ENCODE results near the gene EMC8.
"Not testable (repeated sequence)": the region's sequence is repeated elsewhere in the genome, so short reads cannot be mapped to it uniquely, and the experiment has no call there.

EMC8 gene

DNA sequence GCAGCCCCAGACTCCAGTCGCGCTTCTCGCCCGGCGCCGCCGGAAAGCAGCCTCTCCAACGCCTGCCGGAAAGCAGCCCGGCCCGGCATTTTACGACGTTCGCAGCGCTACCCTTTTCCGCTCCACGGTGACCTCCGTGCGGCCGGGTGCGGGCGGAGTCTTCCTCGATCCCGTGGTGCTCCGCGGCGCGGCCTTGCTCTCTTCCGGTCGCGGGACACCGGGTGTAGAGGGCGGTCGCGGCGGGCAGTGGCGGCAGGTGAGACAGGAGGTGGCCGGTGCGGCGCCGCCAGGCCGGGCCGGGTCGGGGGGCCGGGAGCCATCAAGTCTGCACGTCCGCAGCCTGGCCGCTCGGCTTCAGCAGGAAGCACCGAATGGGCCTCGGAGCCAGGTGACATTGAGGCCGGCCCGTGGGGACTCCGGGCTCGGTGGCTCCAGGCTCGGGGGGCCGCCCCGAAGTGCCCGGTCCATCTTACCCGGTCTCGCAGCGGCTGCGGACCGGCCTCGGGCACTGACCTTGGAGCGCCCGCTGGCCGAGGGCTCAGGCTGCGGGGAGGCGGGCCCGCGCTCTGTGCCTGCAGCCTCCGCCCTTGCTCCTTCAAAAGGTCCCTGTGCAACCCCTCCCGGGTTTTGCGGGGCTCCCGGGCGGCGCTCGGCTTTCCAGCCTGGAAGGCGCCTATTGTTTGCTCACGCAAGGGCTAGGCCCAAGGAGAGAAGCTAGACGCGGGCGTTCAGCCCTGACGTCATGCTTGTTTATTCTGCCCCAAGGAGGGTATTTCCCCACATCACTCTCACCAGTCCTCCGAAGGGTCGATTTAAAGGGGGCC lies at the start of gene EMC8, which contains the start of gene COX4I1:
Gene EMC8, minus strand, starts transcription at position 48 of the 824 bp plus-strand sequence. CDS start 249 bp downstream, outside the sequence.
Gene COX4I1, plus strand, starts transcription at position 199 of the 824 bp plus-strand sequence. CDS start 1,511 bp downstream, outside the sequence.
- peak; percentile 64 for DNase-seq (ENCODE audit: low read depth, low spot score)

DNA sequence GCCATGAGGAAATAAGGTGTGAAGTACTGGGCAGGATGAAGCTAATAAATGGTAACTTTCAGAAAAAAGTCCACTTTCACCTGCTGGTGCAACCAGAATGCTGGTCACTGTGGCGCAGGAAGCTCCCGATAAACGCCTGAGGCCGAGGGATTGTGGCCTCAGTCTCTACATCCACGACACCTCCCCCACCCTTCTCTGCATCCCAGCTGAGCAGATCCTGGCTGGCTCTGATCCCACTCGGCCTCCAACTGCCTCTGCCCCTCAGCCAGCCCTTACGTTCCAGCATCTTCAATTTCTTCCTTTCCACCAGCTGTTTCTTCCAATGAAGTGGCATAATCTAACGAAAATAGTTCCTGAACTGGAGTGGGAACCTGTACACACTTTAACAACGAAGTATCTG lies 49.6 kb upstream of the EMC8 start:
- DNase-seq (ENCODE audit: low read depth, low spot score): no peak

DNA sequence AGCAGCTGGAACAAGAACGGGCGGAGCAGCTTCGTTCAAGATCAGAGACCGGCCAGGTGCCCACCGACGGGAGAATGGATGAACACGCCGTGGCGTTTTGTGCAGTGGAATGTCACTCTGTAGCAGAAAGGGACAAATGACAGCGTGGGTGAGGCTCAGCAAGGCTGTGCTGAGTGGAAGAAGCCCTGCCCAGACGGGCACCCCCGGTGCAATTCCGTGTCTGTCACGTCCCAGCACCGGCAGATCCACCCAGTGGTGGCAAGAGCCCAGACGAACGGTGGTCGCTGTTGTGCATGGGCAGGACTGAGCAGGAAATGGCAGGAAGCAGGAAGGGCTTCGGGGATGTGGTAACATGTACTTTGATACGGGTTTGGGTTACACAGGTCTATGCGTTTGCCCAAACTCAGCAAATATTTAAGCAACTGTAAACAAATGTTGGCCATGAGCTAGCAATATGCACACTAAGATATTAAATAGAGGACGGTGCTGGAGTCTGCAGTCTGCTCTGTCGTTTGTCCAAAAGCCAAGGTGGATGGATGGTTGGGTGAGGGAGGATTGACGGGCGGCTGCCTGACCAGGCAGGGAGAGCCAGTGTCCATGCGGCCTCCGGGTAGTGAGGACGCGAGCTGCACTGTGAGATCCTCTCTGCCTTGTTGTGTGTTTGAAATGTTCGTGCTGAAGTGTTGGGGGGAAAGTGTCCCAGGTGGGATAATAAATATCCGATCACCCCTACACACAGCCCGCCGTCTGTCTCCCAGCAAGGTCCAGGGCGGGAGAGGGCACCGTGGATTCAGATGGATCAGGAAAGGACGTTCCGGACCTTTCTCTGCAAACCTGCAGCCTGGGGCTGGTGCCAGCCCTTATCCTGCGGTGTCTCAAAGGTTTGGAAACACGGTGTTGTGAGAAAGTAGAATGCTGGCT lies 48.6 kb upstream of the EMC8 start:
- no peak for DNase-seq (ENCODE audit: low read depth, low spot score)

DNA sequence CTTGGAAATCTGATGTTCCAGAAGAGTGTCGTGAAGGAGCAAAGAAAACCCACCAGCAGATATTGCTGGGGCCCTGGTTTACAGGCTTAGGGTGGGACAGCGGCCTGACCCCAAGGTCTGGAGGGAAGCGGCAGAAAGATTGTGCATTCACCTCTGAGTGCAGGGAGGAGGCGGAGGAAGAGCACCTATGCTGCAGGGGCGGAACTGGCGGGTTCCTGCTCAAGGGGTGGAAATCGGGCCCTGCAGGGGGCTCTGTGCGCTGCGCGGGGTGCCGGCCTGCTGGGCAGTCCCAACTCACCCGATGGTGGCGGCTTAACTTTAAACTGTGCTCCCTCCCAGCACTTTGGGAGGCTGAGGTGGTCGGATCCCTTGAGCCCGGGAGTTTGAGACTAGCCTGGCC lies 47.7 kb upstream of the EMC8 start:
- DNase-seq (ENCODE audit: low read depth, low spot score): no peak

DNA sequence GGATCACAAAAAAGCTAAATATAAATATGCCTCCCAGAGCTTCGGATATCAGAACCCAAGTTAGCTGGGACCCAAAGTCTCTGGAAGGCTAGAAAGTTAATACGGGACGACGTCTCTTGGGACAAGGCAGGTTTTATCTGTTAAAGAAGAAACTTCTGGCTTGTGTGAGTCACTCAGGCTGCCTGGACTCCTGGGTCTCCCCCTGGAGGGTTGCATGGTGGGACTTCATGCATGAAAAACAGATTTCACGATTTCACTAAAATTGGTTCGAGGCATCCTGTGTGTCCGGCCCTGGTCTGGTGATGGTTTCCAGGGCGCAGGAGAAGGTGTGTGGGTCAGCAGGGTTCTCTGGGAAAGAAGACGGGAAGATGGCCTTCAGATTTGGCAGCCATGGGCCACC lies 47.1 kb upstream of the EMC8 start:
- DNase-seq (ENCODE audit: low read depth, low spot score): no peak

DNA sequence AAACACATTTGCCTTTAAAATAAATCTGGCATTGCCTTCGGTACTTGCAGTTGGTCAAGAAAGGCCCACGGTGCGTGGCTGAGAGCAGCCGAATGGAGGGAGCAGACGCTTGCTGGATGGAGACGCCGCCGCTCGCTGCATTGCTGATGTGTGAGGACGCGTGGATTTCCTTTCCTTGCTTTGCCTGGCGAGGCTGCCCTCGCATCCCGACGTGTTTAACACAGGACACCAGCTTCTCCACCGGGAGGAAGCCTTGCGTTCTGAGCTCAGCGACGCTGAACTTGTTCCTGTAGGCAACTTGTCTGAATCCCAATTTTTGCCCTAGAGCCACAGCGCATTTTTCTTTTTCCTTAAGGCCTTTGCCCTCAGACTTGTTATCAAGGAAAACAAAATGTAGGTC lies 45.9 kb upstream of the EMC8 start:
- no peak for DNase-seq (ENCODE audit: low read depth, low spot score)

DNA sequence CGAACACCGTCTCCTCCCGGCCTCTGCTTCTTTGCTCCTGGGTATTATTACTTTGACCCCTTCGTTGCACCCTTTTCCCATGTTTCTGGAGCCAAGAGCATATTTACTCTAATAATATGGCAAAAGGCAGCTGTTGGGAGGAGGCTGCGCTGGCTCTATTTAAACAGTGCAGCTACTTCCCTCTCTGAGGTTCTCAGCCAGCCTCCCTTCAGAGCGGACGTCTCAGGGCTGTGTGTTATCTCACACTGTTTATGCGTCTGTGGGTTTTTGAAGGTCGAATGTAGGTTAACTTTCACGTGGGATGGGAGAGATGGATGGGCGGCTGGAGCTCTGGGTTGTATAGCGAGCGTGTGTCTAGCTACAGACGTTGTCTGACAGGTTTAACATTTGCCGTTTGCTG lies 45.4 kb upstream of the EMC8 start:
- DNase-seq (ENCODE audit: low read depth, low spot score): no peak

DNA sequence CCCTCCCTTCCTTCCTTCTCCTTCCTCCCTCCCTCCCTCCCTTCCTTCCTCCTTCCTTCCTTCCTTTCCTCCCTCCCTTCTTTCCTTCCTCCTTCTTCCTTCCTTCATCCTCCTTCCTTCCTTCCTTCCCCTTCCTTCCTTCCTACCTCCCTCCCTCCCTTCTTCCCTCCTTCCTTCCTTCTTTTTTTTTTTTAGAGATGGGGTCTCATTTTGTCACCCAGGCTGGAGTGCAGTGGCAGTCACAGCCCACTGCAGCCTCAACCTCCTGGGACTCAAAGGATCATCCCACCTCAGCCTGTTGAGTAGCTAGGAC lies 44.8 kb upstream of the EMC8 start:
- DNase-seq (ENCODE audit: low read depth, low spot score): no peak

DNA sequence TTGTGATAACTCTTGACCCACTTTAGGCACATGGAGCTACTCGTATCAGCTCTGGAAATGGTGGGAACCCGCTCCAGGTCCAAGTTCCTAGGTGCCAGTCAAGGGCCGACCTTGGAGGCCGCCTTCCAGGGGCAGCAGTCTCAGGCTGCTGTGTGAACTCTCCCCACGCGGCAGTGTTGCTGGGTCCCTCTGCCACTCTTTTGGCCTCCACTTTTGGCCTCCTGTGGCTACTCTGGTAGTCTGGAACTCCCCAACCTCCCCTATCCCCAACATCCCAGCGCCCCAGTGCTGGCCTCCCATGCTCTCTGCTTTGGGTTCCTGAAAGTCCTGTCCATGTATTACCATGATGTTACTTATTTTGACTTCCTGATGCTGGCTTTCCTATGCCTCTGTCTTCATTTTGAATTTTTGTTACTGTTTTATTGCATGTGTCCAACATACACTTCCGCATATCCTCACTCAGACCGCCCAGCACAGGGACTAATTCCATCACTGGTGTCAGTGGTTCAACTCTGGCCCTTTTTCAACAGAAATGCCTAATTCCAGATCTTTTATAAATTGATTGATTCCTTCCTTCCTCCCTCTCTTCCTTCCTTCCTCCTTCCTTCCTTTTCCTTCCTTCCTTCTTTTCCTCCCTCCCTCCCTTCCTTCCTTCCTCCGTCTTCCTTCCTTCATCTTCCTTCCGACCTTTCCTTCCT lies 44.3 kb upstream of the EMC8 start:
- DNase-seq (ENCODE audit: low read depth, low spot score): no peak

DNA sequence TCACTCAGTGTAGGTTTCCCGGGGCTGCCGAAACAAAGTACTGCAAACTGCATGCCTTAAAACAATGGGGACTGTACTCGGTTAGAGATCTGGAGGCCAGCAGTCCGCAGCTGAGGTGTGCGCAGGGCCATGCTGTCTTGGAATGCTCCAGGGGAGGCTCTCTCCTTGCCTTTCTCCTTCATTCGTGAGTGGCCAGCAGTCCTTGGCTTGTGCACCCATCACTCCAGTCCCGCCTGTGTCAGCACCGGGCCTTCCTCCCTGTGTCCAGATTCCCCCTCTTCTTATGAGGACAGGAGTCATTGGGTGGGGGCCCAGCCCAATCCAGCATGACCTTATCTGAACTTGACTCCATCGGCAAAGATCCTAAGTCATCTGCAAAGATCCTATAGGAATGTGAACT lies 43.5 kb upstream of the EMC8 start:
- DNase-seq (ENCODE audit: low read depth, low spot score): no peak

DNA sequence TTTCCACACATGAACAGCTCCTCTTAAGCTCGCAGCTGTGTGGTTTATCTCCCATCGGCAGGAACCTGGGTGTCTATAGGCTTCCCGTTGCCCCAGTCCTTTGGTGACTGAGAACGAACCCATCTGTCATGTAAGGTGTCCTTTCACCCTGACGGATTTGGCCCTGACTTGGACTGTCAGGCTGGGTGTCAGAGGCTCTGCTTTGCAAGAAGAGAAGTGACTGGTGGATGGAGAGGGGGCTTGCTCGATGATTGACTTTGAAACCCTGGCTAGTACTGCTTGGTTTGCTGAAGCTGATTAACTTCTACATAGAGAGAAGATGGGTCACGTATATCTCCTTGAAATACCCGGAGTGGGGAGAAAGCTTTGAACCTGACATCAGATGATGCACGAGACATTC lies 43.1 kb upstream of the EMC8 start:
- no peak for DNase-seq (ENCODE audit: low read depth, low spot score)

DNA sequence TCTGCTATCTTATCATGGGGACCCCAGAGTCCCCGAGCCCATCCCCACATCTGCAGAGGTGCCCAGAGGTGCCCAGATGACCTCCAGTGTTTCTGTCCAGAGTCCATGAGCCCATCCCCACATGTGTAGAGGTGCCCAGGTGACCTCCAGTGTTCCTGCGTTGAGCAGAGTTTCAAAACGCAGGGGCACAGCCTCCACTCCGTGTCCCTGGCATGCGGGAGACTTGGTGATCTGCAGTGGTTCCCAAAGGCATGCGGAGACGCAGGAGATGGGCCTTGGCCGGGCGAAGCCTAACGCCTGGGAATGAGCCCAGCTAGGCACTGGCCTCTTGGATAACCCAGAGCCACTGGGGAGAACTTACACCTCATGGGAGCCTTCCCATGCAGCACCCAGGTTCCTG lies 41.5 kb upstream of the EMC8 start:
- DNase-seq (ENCODE audit: low read depth, low spot score): no peak

DNA sequence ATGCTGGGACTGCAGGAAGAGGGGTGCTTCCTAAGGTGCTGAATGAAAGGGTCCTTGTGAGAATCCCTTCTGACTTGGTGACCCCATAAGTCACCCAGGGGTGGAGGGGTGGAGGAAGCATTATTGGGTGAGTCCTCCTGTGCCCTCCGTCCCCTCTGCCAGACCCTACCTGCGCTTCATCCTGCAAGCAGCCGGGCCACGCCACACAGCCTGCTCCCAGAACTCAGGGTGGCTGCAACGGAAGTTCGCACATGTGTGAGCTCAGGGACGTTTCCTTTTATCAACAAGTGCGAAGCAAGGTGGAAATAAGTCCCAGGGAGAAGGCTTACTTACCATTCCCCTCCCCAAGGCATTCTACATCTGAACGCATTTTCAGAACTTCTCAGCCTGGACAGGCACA lies 41.1 kb upstream of the EMC8 start:
- no peak for DNase-seq (ENCODE audit: low read depth, low spot score)

DNA sequence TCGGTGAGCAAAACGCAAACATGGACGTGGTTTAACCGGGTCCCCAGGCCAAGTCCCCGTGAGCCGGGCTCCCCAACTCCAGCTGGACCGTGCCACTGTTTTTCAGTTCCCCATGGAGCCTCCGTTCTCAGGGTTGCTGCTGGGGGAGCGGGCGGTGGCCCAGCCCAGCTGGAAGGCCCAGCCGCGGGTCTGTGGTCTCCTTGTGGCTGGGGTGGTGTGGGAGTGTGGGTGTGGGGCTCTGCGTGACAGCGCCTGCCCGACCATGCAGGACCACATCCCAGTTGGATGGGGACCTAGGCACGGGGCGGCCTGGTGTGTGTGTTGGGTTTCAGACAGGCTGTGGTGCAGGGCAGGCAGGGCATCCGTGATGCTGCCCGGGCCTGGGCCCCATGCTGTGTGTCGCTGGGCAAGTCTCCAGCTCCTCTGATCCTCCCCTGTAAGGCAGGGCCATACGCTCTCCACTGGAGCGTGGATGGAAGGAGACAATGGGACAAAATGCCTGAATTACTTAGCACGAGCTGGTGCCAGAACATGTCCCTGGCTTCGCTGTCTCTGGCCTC lies 40.4 kb upstream of the EMC8 start:
- DNase-seq (ENCODE audit: low read depth, low spot score): no peak

DNA sequence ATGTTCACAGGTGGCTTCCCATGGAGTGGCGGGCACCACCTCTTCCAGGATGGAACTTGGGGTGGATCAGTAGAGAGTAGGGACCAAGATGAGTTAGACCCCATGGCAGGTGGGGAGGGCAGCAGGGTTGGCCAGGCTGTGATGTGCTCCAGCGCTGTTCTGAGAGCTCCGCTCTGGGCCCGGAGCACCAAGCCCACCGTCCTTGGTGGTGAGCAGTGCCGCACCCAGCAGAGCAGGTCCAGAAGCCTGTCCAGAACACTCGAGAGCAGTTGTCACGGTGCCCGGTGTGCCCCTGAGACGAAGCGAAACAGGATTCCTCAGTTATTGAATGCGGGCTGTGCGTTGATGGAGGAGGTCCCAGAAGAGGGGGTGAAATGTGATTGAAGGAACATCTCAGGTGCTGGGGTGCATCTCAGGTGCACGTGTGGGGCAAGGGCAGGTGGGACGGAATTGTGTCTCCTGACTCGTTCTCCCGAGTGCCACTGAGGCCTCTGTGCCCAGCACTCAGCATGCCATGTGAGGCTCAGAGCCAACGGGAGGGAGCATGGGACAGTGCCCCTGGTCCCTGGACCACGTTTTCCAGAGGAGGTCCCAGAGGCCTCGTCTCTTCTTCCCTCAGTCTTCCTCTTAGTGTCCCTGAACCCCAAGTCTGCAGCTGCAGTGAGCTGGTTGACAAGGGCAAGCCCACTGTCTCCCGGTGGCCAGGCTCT lies 39.7 kb upstream of the EMC8 start:
- DNase-seq (ENCODE audit: low read depth, low spot score): no peak

DNA sequence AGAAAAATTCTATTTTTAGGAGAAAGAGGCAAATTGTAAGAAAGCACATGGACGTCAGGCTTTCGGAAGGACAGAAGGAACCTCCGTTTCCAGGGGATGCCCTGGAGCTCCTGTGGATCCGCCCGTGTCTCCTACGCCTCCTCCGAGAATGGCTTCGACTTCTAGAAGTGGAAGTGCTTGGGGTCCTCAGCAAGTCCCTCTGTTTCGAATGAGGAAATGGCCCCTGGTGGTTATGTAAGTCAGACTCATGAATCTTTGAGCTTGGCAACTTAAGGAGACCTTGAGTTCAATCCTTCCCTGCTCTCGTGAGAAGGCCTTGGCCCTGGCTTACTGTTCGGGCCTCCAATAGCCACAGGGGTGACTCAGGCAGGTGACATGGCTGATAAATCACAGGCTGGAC lies 39.0 kb upstream of the EMC8 start:
- DNase-seq (ENCODE audit: low read depth, low spot score): no peak

DNA sequence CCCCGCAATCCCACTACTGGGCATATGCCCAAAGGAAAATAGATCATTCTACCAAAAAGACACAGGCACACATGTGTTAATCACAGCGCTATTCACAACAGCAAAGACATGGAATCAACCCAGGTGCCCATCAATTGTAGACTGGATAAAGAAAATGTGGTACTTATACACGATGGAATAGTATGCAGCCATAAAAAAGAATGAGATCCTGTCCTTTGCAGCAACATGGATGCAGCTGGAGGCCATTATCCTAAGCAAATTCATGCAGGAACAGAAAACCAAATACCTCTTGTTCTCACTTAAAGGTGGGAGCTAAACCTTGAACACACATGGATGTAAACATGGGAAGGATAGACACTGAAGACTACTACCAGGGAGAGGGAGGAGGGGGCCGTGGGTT lies 38.3 kb upstream of the EMC8 start:
- DNase-seq (ENCODE audit: low read depth, low spot score): not testable (repeated sequence)

DNA sequence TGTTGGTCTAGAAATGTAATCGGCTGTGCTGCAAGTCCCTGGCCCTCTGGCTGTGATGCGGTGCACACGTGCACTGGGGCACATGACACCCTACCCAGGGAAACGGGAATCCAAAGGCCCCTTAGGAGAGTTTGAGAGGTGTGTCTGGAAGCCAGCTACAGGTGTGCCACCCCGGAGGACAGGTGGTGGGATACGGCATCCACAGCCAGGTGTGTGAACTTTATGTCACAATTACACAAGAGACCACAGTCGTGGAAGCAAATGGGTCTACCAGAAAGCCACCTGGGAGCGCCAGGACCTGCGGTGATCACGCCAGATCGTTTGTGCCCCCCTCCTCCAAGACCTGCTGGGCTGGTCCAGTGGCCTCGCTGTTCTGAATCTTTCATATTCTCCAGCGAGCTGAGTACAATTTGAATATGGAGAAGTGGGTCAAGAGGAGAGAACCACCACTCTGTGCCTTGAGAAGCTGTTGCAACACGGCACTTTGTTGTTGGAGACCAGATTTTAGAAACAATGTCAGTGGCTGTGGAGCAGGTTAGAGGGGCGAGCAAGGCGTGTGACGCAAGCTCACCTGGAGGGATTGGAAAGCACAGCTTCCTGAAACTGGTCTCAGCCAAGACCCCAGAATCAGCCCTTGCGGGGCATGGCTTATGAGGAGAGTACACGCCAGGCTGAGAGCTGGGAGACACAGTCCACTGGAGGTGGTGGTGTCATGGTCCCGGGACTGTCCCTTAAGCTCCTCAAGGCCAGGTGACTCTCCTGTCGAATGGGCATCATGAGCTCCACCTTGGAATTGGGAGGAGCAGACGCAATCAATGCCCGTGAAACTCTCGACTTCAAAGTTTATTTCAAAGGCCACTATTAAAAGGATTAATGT lies 37.6 kb upstream of the EMC8 start:
- DNase-seq (ENCODE audit: low read depth, low spot score): no peak

DNA sequence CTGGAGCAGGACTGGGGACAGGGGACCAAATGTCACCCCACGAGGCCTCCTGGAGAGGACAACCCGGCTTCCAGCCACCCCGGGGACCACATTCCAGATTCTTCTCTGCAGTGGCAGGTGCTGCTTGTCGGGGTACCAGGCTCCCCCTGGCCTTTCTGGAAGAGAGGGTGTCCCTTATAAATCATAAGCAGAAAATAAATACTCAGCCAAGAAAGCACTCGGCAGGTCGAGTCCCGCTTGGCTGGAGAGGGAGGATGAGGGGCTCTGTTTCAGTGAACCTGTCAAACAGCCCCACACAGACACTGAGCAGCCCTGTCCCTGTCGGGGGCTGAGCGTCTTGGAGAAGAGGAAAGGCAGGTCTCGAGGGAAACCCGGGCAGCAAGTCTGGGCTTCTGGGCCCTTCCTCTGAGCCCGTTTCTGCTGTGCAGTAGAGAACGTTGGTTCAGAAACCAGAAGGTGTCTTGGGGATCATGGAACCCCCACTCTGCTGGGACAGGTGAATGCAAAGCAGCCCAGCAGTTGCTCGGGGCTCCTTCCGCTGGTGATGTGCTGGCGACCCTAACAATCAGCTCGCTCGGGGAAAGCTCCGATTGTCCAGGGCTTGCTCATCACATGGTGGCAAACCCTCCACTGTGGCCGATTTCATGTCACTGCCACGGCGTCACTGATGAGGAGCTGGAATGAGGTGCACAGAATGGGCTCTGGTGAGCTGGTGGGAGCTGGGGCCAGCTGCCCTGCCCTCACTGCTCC lies 36.8 kb upstream of the EMC8 start:
- DNase-seq (ENCODE audit: low read depth, low spot score): no peak
